IPS-NIHi11 (cell line): ENCODE measurements around the gene POU5F1.
A peak's percentile ranks its signal among the peaks of the same experiment; 100 is the strongest.
"Not testable (repeated sequence)": the region's sequence is repeated elsewhere in the genome, so short reads cannot be mapped to it uniquely, and the experiment has no call there.

ENCODE experiments used
- DNase-seq: peaks from one replicate; pipeline ENCODE4 v3.0.0; 2012; ENCODE audit warnings: mixed read lengths, low spot score

POU5F1 gene

GRCh38 chr6:31190488-31190887 lies 20.0 kb upstream of the POU5F1 start:
- no peak for DNase-seq

- DNase-seq, result not testable (repeated sequence)
Observed at GRCh38 chr6:31189223-31189622, 18.7 kb upstream of the POU5F1 start.

GRCh38 chr6:31187780-31188194 lies 17.3 kb upstream of the POU5F1 start:
- DNase-seq, result no peak

GRCh38 chr6:31186052-31186734 lies 15.7 kb upstream of the POU5F1 start:
- DNase-seq, result no peak

GRCh38 chr6:31185695-31186051 lies 15.2 kb upstream of the POU5F1 start:
- not testable (repeated sequence) for DNase-seq

GRCh38 chr6:31183859-31184258 lies 13.4 kb upstream of the POU5F1 start:
- DNase-seq, result not testable (repeated sequence)

- DNase-seq, result not testable (repeated sequence)
Observed at GRCh38 chr6:31183287-31183686, 12.8 kb upstream of the POU5F1 start.

GRCh38 chr6:31180500-31180899 lies 10.0 kb upstream of the POU5F1 start:
- peak; percentile 84 for DNase-seq

GRCh38 chr6:31179896-31180295 lies 9.4 kb upstream of the POU5F1 start:
- DNase-seq, result no peak

- DNase-seq, result no peak
Observed at GRCh38 chr6:31179042-31179386, 8.5 kb upstream of the POU5F1 start.

- DNase-seq, result no peak
Observed at GRCh38 chr6:31178143-31179041, 7.9 kb upstream of the POU5F1 start.

GRCh38 chr6:31175971-31176370 lies 5.5 kb upstream of the POU5F1 start:
- DNase-seq, result no peak

- DNase-seq, result no peak
Observed at GRCh38 chr6:31174378-31174777, 3.9 kb upstream of the POU5F1 start.

GRCh38 chr6:31173406-31173805 lies 2.9 kb upstream of the POU5F1 start:
- no peak for DNase-seq

GRCh38 chr6:31172973-31173384 lies 2.5 kb upstream of the POU5F1 start:
- peak; percentile 74 for DNase-seq

- peak; percentile 69 for DNase-seq
Observed at GRCh38 chr6:31171931-31172905, 1.7 kb upstream of the POU5F1 start.

- DNase-seq, result no peak
Observed at GRCh38 chr6:31170987-31171671, 647 bp upstream of the POU5F1 start.

GRCh38 chr6:31169858-31170599 lies 453 bp downstream of the POU5F1 start:
- DNase-seq, result not testable (repeated sequence)

GRCh38 chr6:31169123-31169857 lies 1.2 kb downstream of the POU5F1 start:
- no peak for DNase-seq

- DNase-seq, result no peak
Observed at GRCh38 chr6:31168606-31169005, 1.9 kb downstream of the POU5F1 start.
